Measurements from ENCODE around the gene ROS1.

DNA sequence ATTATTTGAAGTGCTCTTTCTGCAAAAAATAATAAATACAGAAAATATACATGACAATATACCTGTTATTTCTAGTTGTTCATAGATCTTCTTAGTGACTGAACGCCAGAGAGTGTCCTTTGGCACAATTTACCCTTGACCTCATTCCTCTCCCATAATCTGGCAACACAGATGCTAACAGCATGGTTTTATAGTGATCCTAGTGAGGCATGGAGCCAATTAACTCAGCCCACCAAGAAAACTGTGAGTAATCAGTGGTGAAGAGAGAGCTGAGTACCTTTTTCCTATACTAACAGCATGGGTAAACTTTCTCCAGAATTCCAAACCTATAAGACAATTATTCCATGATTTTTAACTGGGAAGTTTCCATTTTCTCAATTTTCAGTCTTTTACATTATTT lies 99.3 kb downstream of the ROS1 start:
- TF ChIP-seq, protein P1, sequence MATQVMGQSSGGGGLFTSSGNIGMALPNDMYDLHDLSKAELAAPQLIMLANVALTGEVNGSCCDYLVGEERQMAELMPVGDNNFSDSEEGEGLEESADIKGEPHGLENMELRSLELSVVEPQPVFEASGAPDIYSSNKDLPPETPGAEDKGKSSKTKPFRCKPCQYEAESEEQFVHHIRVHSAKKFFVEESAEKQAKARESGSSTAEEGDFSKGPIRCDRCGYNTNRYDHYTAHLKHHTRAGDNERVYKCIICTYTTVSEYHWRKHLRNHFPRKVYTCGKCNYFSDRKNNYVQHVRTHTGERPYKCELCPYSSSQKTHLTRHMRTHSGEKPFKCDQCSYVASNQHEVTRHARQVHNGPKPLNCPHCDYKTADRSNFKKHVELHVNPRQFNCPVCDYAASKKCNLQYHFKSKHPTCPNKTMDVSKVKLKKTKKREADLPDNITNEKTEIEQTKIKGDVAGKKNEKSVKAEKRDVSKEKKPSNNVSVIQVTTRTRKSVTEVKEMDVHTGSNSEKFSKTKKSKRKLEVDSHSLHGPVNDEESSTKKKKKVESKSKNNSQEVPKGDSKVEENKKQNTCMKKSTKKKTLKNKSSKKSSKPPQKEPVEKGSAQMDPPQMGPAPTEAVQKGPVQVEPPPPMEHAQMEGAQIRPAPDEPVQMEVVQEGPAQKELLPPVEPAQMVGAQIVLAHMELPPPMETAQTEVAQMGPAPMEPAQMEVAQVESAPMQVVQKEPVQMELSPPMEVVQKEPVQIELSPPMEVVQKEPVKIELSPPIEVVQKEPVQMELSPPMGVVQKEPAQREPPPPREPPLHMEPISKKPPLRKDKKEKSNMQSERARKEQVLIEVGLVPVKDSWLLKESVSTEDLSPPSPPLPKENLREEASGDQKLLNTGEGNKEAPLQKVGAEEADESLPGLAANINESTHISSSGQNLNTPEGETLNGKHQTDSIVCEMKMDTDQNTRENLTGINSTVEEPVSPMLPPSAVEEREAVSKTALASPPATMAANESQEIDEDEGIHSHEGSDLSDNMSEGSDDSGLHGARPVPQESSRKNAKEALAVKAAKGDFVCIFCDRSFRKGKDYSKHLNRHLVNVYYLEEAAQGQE (IDR thresholded peaks at IDR 0.05; ENCODE audit: insufficient read depth in 1 of 2, low read depth in 2 of 2, low read length in 2 of 2): no peak
- TF ChIP-seq POLR2AphosphoS5 (IDR thresholded peaks at IDR 0.05; ENCODE audit: low read depth, low read length): no peak
- no peak for TF ChIP-seq FOXP2 (optimal IDR thresholded peaks at IDR 0.05; ENCODE audit: borderline replicate concordance, extremely low read depth, extremely low read length, insufficient read depth)
- TF ChIP-seq TAF1 (IDR thresholded peaks at IDR 0.05; ENCODE audit: borderline replicate concordance, insufficient read depth, low read length): no peak
- TF ChIP-seq SIN3A (IDR thresholded peaks at IDR 0.05; ENCODE audit: borderline replicate concordance, insufficient read depth, low read length): no peak

Measured in PFSK-1 (cell line).